ENCODE data around the gene TUBGCP4.

GRCh38 chr15:43406189-43406588 lies 35.3 kb downstream of the TUBGCP4 start:
- no peak for TF ChIP-seq CTCF (IDR thresholded peaks at IDR 0.05)
- no peak for TF ChIP-seq POLR2A (IDR thresholded peaks at IDR 0.05)

Measured in lower leg skin (tissue), 3 donors.